ENCODE measurements around the gene TNK1.
A peak's percentile ranks its signal among the peaks of the same experiment; 100 is the strongest.
"Not testable (repeated sequence)": the region's sequence is repeated elsewhere in the genome, so short reads cannot be mapped to it uniquely, and the experiment has no call there.

TNK1 gene

GRCh38 chr17:7355573-7355972 is 25.3 kb upstream of the TNK1 start:
- DNase-seq, result no peak

- DNase-seq, result peak; percentile 92
These were observed 24.8 kb upstream of the TNK1 start for GRCh38 chr17:7356072-7356549.

- no peak for DNase-seq
These were observed 24.1 kb upstream of the TNK1 start for GRCh38 chr17:7356756-7357155.

GRCh38 chr17:7357381-7357780 is 23.5 kb upstream of the TNK1 start:
- no peak for DNase-seq

GRCh38 chr17:7361906-7362305 is 19.0 kb upstream of the TNK1 start:
- DNase-seq, result no peak

- DNase-seq, result no peak
These were observed 17.6 kb upstream of the TNK1 start for GRCh38 chr17:7363311-7363710.

- not testable (repeated sequence) for DNase-seq
These were observed 14.9 kb upstream of the TNK1 start for GRCh38 chr17:7365963-7366362.

GRCh38 chr17:7367083-7367482 is 13.8 kb upstream of the TNK1 start:
- no peak for DNase-seq

GRCh38 chr17:7367918-7368598 is 12.8 kb upstream of the TNK1 start:
- DNase-seq, result no peak

- not testable (repeated sequence) for DNase-seq
These were observed 12.3 kb upstream of the TNK1 start for GRCh38 chr17:7368599-7368994.

GRCh38 chr17:7369825-7370224 is 11.1 kb upstream of the TNK1 start:
- DNase-seq, result no peak

- no peak for DNase-seq
These were observed 10.0 kb upstream of the TNK1 start for GRCh38 chr17:7370853-7371252.

- no peak for DNase-seq
These were observed 6.5 kb upstream of the TNK1 start for GRCh38 chr17:7374353-7374752.

- no peak for DNase-seq
These were observed 1.8 kb upstream of the TNK1 start for GRCh38 chr17:7379134-7379533.

GRCh38 chr17:7380321-7380720 is 568 bp upstream of the TNK1 start:
- DNase-seq, result no peak

- no peak for DNase-seq
These were observed 2.0 kb downstream of the TNK1 start for GRCh38 chr17:7382901-7383300.

- DNase-seq, result no peak
These were observed 2.5 kb downstream of the TNK1 start for GRCh38 chr17:7383371-7383741.

GRCh38 chr17:7383742-7384488 is 3.0 kb downstream of the TNK1 start:
- peak; percentile 87 for DNase-seq

- DNase-seq, result no peak
These were observed 3.7 kb downstream of the TNK1 start for GRCh38 chr17:7384489-7385081.

- DNase-seq, result no peak
These were observed 8.0 kb downstream of the TNK1 start for GRCh38 chr17:7388856-7389255.

GRCh38 chr17:7389924-7390910 is 9.3 kb downstream of the TNK1 start:
- DNase-seq, result no peak

GRCh38 chr17:7391307-7391706 is 10.4 kb downstream of the TNK1 start:
- DNase-seq, result no peak

Measured in CD4-positive, alpha-beta T cell treated with Interleukin-6 for 4 hours (primary cell).